Testis (tissue), 2 donors: ENCODE measurements around the gene SPON1.

Experiments used
- CTCF ChIP-seq, 3 experiments: fragments of 450-650 bp in 2 of 3; fragments of 200-600 bp in 1 of 3; sonication (generic) in 1 of 3; IDR thresholded peaks; one replicate each; pipeline ENCODE4 v1.5.1; 2016 to 2019; ENCODE audit warnings: antibody characterized with exemption in 3 of 3, mild to moderate bottlenecking in 2 of 3, moderate library complexity in 1 of 3
- POLR2A ChIP-seq: fragments of 450-650 bp; IDR thresholded peaks from one replicate; pipeline ENCODE4 v1.6.1; 2017; ENCODE audit warnings: antibody characterized with exemption, mild to moderate bottlenecking, moderate library complexity

GRCh38 chr11:14026961-14027360 is 64.4 kb downstream of the SPON1 start:
- TF ChIP-seq POLR2A (no peak), CTCF (IDR thresholded peaks at IDR 0.05) (no peak)
